Liver (tissue), 9 donors: Measurements from ENCODE around the gene MOB3B. TPM values are rescaled to one million over a fixed set of nuclear protein-coding genes. Genes with fewer than 3 reads are reported as not detected.

Experiments
- DNase-seq: peaks from one replicate; pipeline ENCODE4 v3.0.0-alpha.2; 2017; ENCODE audit warnings: low spot score
- H3K27ac ChIP-seq, 2 donors: one replicate each; pipeline ENCODE4 v1.7.0; 2013; ENCODE audit warnings: inconsistent platforms in 2 of 2, low read length in 2 of 2, control low read depth in 1 of 2, low read depth in 1 of 2, mild to moderate bottlenecking in 1 of 2
- H3K27me3 ChIP-seq, 4 donors: one replicate each; pipeline versions ENCODE4 v1.6.1 to v1.7.0; 2013; ENCODE audit warnings: low read length in 3 of 4, inconsistent platforms in 1 of 4, mild to moderate bottlenecking in 1 of 4, moderate library complexity in 1 of 4; ENCODE audit not compliant: control insufficient read depth in 4 of 4, insufficient read depth in 4 of 4
- H3K36me3 ChIP-seq, 4 donors: one replicate each; pipeline versions ENCODE4 v1.6.1 to v1.7.0; 2013; ENCODE audit warnings: low read length in 3 of 4, mild to moderate bottlenecking in 3 of 4, low read depth in 1 of 4, moderate library complexity in 1 of 4; ENCODE audit not compliant: control insufficient read depth in 4 of 4, insufficient read depth in 3 of 4
- H3K4me1 ChIP-seq, 4 donors: one replicate each; pipeline versions ENCODE4 v1.6.1 to v1.7.0; 2013; ENCODE audit warnings: low read length in 3 of 4, mild to moderate bottlenecking in 3 of 4, moderate library complexity in 1 of 4; ENCODE audit not compliant: control insufficient read depth in 4 of 4, insufficient read depth in 4 of 4
- H3K4me3 ChIP-seq, 3 donors: one replicate each; pipeline versions ENCODE4 v1.6.1 to v1.7.0; 2013; ENCODE audit warnings: low read length in 3 of 3, control low read depth in 1 of 3, low read depth in 1 of 3, mild to moderate bottlenecking in 1 of 3
- H3K9ac ChIP-seq, 2 donors: one replicate each; pipeline ENCODE4 v1.7.0; 2013; ENCODE audit warnings: low read length in 2 of 2, mild to moderate bottlenecking in 2 of 2, moderate library complexity in 2 of 2, control low read depth in 1 of 2, low read depth in 1 of 2
- H3K9me3 ChIP-seq, 4 donors: one replicate each; pipeline versions ENCODE4 v1.6.1 to v1.7.0; 2013; ENCODE audit warnings: low read length in 3 of 4; ENCODE audit not compliant: control insufficient read depth in 4 of 4
- CTCF ChIP-seq: fragments of 150-350 bp; IDR thresholded peaks from 2 replicates; pipeline ENCODE4 v1.5.1; 2017; ENCODE audit warnings: improper control_type of control experiment, low read depth, low read length; ENCODE audit not compliant: missing input control
- HNF4A ChIP-seq, 2 donors: conservative IDR thresholded peaks; 2 replicates each; pipeline ENCODE4 v1.6.1; 2016; ENCODE audit warnings: antibody characterized with exemption in 2 of 2, mild to moderate bottlenecking in 2 of 2
- HNF4G ChIP-seq: IDR thresholded peaks from 2 replicates; pipeline ENCODE4 v1.6.1; 2016; ENCODE audit warnings: antibody characterized with exemption
- RAD21 ChIP-seq, 2 donors: IDR thresholded peaks; 2 replicates each; pipeline ENCODE4 v1.6.1; 2016; ENCODE audit warnings: antibody characterized with exemption in 2 of 2, mild to moderate bottlenecking in 2 of 2
- REST ChIP-seq: IDR thresholded peaks from 2 replicates; pipeline ENCODE4 v1.6.1; 2016; ENCODE audit warnings: antibody characterized with exemption, mild to moderate bottlenecking
- YY1 ChIP-seq: IDR thresholded peaks from 2 replicates; pipeline ENCODE4 v1.6.1; 2016; ENCODE audit warnings: antibody characterized with exemption, mild to moderate bottlenecking
- ZBTB33 ChIP-seq: IDR thresholded peaks from 2 replicates; pipeline ENCODE4 v1.6.1; 2016; ENCODE audit warnings: antibody characterized with exemption
- WGBS: extraction: QIAGEN DNeasy Blood & Tissue Kit; methylation state at CpG from one replicate; pipeline ENCODE4 v1.1.7; 2013; 5-methylcytosine and 5-hydroxymethylcytosine counted together
- polyA plus RNA-seq, 2 donors: library from polyadenylated mRNA; stranded (reverse) in 1 of 2; unstranded in 1 of 2; fragments of 200-250 nt in 1 of 2; fragments of >200 nt in 1 of 2; fragmentation: Nextera tagmentation in 1 of 2; extraction: Ambion mirVana in 1 of 2; gene quantifications; one replicate each; pipeline versions ENCODE4 v1.2.1 to v1.2.3, GENCODE V29; 2013 to 2015
- total RNA-seq, 2 donors: library from RNA; depleted of rRNA; stranded (reverse); fragments of >200 nt; gene quantifications; one replicate each; pipeline ENCODE4 v1.2.3, GENCODE V29; 2014
- donor health status: healthy.
- donor health status: healthy.
- donor health status: healthy.
- donor health status: healthy.
- donor health status: healthy.

Gene MOB3B
- total and polyA plus RNA-seq, 4 donors = 0.36 to 1.1 (median 0.76) TPM

GRCh38 chr9:27344776-27345175 is 184.8 kb downstream of the MOB3B start (continued):
- no peak for TF ChIP-seq REST

GRCh38 chr9:27341545-27342294 is 187.9 kb downstream of the MOB3B start:
- WGBS = 90% methylated on average over 9 of the region's 9 CpGs
- H3K4me1 ChIP-seq = peaks cover 0 to 5% (median 0%) of the 10 kb centered on the region in 4 donors
- H3K9ac ChIP-seq = no peak overlapping the region
- H3K27me3 ChIP-seq = no peaks in the 10 kb centered on the region
- no peak for DNase-seq
- H3K27ac ChIP-seq = no peak overlapping the region
- no peak overlapping the region for H3K4me3 ChIP-seq
- no peaks in the 10 kb centered on the region for H3K36me3 ChIP-seq
- no peak for TF ChIP-seq CTCF
- no peak for TF ChIP-seq HNF4A (conservative IDR thresholded peaks at IDR 0.05)
- no peak for TF ChIP-seq HNF4G
- no peaks in the 10 kb centered on the region for H3K9me3 ChIP-seq

- TF ChIP-seq ZBTB33 = no peak
- no peak for TF ChIP-seq YY1
- TF ChIP-seq RAD21 (IDR thresholded peaks at IDR 0.05) = no peak
- no peak for TF ChIP-seq CTCF
- H3K27ac ChIP-seq = no peak overlapping the region
- H3K9ac ChIP-seq = no peak overlapping the region
- no peaks in the 10 kb centered on the region for H3K27me3 ChIP-seq
- no peak for DNase-seq
- no peaks in the 10 kb centered on the region for H3K9me3 ChIP-seq
- H3K4me3 ChIP-seq = no peak overlapping the region
- 87% methylated on average over 7 of the region's 7 CpGs for WGBS
- H3K4me1 ChIP-seq = peaks cover 0 to 5% (median 0%) of the 10 kb centered on the region in 4 donors
- no peaks in the 10 kb centered on the region for H3K36me3 ChIP-seq
Observed at GRCh38 chr9:27340961-27341511, 188.6 kb downstream of the MOB3B start.
